Neural cell (in vitro differentiated cells): ENCODE results near the gene NUP107. TPM values are rescaled to one million over a fixed set of nuclear protein-coding genes. Genes with fewer than 3 reads are reported as not detected.

Source experiments
- H2AFZ ChIP-seq: fragments of 200-600, 300-800 bp; sonication (generic), shearing (Covaris generic); 2 replicates; pipeline ENCODE4 v1.6.0; 2014; ENCODE audit warnings: low read depth, mild to moderate bottlenecking, antibody characterized with exemption, low read length, moderate library complexity
- H3F3A ChIP-seq: fragments of 200-600 bp; shearing (Covaris generic); 2 replicates; pipeline ENCODE4 v1.6.1; 2016; ENCODE audit warnings: mild to moderate bottlenecking, moderate library complexity, mixed read lengths, antibody characterized with exemption, low read length; ENCODE audit not compliant: insufficient read depth, poor library complexity, severe bottlenecking
- H3K27ac ChIP-seq: fragments of 200-600, 300-800 bp; sonication (generic), shearing (Covaris generic); 2 replicates; pipeline ENCODE4 v1.5.1; 2014; ENCODE audit warnings: mild to moderate bottlenecking, low read length, moderate library complexity
- H3K27me3 ChIP-seq: fragments of 300-800, 200-600 bp; sonication (generic), shearing (Covaris generic); 2 replicates; pipeline ENCODE4 v1.6.0; 2014; ENCODE audit warnings: mild to moderate bottlenecking, low read depth, low read length, moderate library complexity; ENCODE audit not compliant: insufficient read depth
- H3K36me3 ChIP-seq: fragments of 300-800, 200-600 bp; sonication (generic), shearing (Covaris generic); 2 replicates; pipeline ENCODE4 v1.5.1; 2014; ENCODE audit warnings: mild to moderate bottlenecking, antibody characterized with exemption, low read length, moderate library complexity; ENCODE audit not compliant: insufficient read depth
- H3K4me2 ChIP-seq: fragments of 300-800, 200-600 bp; sonication (generic), shearing (Covaris generic); 2 replicates; pipeline ENCODE4 v1.6.0; 2014; ENCODE audit warnings: mild to moderate bottlenecking, low read length
- H3K4me3 ChIP-seq: fragments of 300-800, 200-600 bp; sonication (generic), shearing (Covaris generic); 2 replicates; pipeline ENCODE4 v1.5.1; 2014; ENCODE audit warnings: mild to moderate bottlenecking, low read length, moderate library complexity
- H3K79me2 ChIP-seq: fragments of 200-600 bp; shearing (Covaris generic); replicated peaks from 2 replicates; pipeline ENCODE4 v1.6.0; 2014; ENCODE audit warnings: mild to moderate bottlenecking, low read length, moderate library complexity; ENCODE audit not compliant: insufficient read depth
- H3K9ac ChIP-seq: fragments of 300-800, 200-600 bp; sonication (generic), shearing (Covaris generic); 2 replicates; pipeline ENCODE4 v1.6.1; 2016; ENCODE audit warnings: mild to moderate bottlenecking, low read length, mixed read lengths
- H3K9me2 ChIP-seq: fragments of 200-600 bp; shearing (Covaris generic); 2 replicates; pipeline ENCODE4 v1.6.1; 2016; ENCODE audit warnings: mild to moderate bottlenecking, low read length, mixed read lengths; ENCODE audit not compliant: insufficient read depth
- H3K9me3 ChIP-seq: fragments of 200-600, 300-800 bp; sonication (generic), shearing (Covaris generic); 2 replicates; pipeline ENCODE4 v1.6.1; 2016; ENCODE audit warnings: mild to moderate bottlenecking, mixed run types, low read length, moderate library complexity, mixed read lengths
- H4K20me1 ChIP-seq: fragments of 200-600 bp; shearing (Covaris generic); 2 replicates; pipeline ENCODE4 v1.6.1; 2016; ENCODE audit warnings: mild to moderate bottlenecking, mixed run types; ENCODE audit not compliant: insufficient read depth
- CTCF ChIP-seq: fragments of 450-650 bp; IDR thresholded peaks from 2 replicates; pipeline ENCODE4 v1.5.1; 2014; ENCODE audit warnings: antibody characterized with exemption, mild to moderate bottlenecking, moderate library complexity; ENCODE audit not compliant: poor library complexity, severe bottlenecking
- EP300 ChIP-seq: fragments of 450-650 bp; conservative IDR thresholded peaks from 2 replicates; pipeline ENCODE4 v1.6.1; 2014; ENCODE audit warnings: antibody characterized with exemption, mild to moderate bottlenecking, moderate library complexity; ENCODE audit not compliant: poor library complexity, severe bottlenecking
- EZH2 ChIP-seq: fragments of 200-600, 300-800 bp; shearing (Covaris generic), sonication (generic); IDR thresholded peaks from 2 replicates; pipeline ENCODE4 v1.6.1; 2014; ENCODE audit warnings: antibody characterized with exemption, low read length, borderline replicate concordance, mild to moderate bottlenecking; ENCODE audit not compliant: insufficient read depth, poor library complexity, severe bottlenecking
- MXI1 ChIP-seq: fragments of 450-650 bp; conservative IDR thresholded peaks from 2 replicates; pipeline ENCODE4 v1.6.1; 2014; ENCODE audit warnings: antibody characterized with exemption, mild to moderate bottlenecking; ENCODE audit not compliant: poor library complexity, severe bottlenecking
- POLR2AphosphoS5 ChIP-seq: IDR thresholded peaks from 2 replicates; pipeline ENCODE4 v1.6.1; 2012
- RAD21 ChIP-seq: fragments of 450-650 bp; conservative IDR thresholded peaks from 2 replicates; pipeline ENCODE4 v1.6.1; 2014; ENCODE audit warnings: antibody characterized with exemption, mild to moderate bottlenecking, moderate library complexity
- REST ChIP-seq: IDR thresholded peaks from 2 replicates; pipeline ENCODE4 v1.6.1; 2012; ENCODE audit warnings: borderline replicate concordance
- SMC3 ChIP-seq: fragments of 450-650 bp; conservative IDR thresholded peaks from 2 replicates; pipeline ENCODE4 v1.6.1; 2014; ENCODE audit warnings: antibody characterized with exemption, mild to moderate bottlenecking, moderate library complexity; ENCODE audit not compliant: poor library complexity
- TAF1 ChIP-seq: IDR thresholded peaks from 2 replicates; pipeline ENCODE4 v1.6.1; 2012; ENCODE audit warnings: low read depth
- polyA plus RNA-seq: library from polyadenylated mRNA; depleted of rRNA; stranded (reverse); fragments of >200 nt; gene quantifications from 2 replicates; pipeline ENCODE4 v1.2.3, GENCODE V29; 2014

The NUP107 gene
- polyA plus RNA-seq, 1 donor from 2014 or later = 64.1 TPM

GRCh38 chr12:68646484-68646883 lies 40.3 kb upstream of the NUP107 start:
- H3K27ac ChIP-seq = no peak overlapping the region
- no peaks in the 10 kb centered on the region for H3K27me3 ChIP-seq
- H3K9ac ChIP-seq = no peak overlapping the region
- H2AFZ ChIP-seq = no peak overlapping the region
- H3K79me2 ChIP-seq = peaks cover 21% of the 10 kb centered on the region
- H3F3A ChIP-seq = no peaks in the 10 kb centered on the region
- no peaks in the 10 kb centered on the region for H3K9me3 ChIP-seq
- no peak for TF ChIP-seq POLR2AphosphoS5
- TF ChIP-seq REST = no peak
- TF ChIP-seq CTCF = no peak
- no peak for TF ChIP-seq MXI1
- no peak for TF ChIP-seq RAD21
- TF ChIP-seq SMC3 = no peak
- TF ChIP-seq TAF1 = no peak
- no peak for TF ChIP-seq EZH2
- no peak for TF ChIP-seq EP300
- no peak overlapping the region for H3K4me2 ChIP-seq
- H3K36me3 ChIP-seq = no peaks in the 10 kb centered on the region
- H3K4me3 ChIP-seq = no peak overlapping the region
- no peaks in the 10 kb centered on the region for H4K20me1 ChIP-seq
- no peaks in the 10 kb centered on the region for H3K9me2 ChIP-seq

- no peaks in the 10 kb centered on the region for H4K20me1 ChIP-seq
- TF ChIP-seq CTCF = no peak
- TF ChIP-seq EZH2 = no peak
- TF ChIP-seq REST = no peak
- no peak for TF ChIP-seq TAF1
- TF ChIP-seq SMC3 = no peak
- TF ChIP-seq RAD21 = no peak
- no peak overlapping the region for H3K4me2 ChIP-seq
- H3K9me2 ChIP-seq = no peaks in the 10 kb centered on the region
- H2AFZ ChIP-seq = no peak overlapping the region
- H3K27me3 ChIP-seq = no peaks in the 10 kb centered on the region
- H3K79me2 ChIP-seq = peaks cover 21% of the 10 kb centered on the region
- H3F3A ChIP-seq = no peaks in the 10 kb centered on the region
- no peak overlapping the region for H3K4me3 ChIP-seq
- no peaks in the 10 kb centered on the region for H3K9me3 ChIP-seq
- H3K36me3 ChIP-seq = no peaks in the 10 kb centered on the region
- H3K27ac ChIP-seq = no peak overlapping the region
- no peak overlapping the region for H3K9ac ChIP-seq
Observed at GRCh38 chr12:68647507-68647906, 39.3 kb upstream of the NUP107 start.
